Activated T-cell treated with anti-CD3 and anti-CD28 coated beads for 1 hour (primary cell): ENCODE data around the gene CMKLR1.

Experiments
- DNase-seq: peaks from one replicate; pipeline ENCODE4 v3.0.0-alpha.2; 2020; ENCODE audit warnings: low read depth

Gene CMKLR1

GRCh38 chr12:108338915-108339657, at the start of gene CMKLR1:
TSS of gene CMKLR1 (minus strand) at chr12:108339311. CDS start at chr12:108293591, 45,720 bp downstream.
- DNase-seq = no peak

- no peak for DNase-seq
These were observed 48.7 kb upstream of the CMKLR1 start for GRCh38 chr12:108387771-108388170.

DNA sequence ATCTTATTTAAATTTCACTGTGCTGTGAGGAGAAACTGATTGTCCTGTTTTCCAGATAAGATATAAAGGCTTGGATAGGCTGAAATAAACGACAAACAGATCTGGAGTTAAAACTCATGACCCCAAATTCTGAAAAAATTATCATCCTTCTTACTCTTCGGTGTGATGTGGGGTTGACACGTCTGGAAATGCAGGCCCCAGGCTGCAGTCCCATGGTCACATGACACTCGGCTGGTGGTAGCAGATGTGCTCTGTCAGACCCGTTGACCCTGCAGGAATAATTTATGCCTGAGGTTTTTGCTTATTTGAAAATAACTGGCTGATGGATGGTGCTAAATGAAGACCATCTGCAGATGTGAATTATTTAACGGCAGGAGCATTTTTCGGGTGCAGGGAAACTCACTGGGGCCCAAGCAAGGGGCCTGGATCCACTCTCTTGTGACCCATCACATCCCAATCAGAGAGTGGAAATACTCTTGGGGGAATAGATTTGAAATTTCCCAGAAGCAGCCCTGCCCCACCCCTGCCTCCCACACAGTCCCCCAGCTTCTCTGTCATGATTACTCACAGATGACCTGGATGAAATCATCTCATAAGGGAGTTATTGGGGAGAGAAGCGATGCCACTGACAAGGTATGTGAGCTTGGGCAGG, 47.7 kb upstream of the CMKLR1 start:
- no peak for DNase-seq

DNA sequence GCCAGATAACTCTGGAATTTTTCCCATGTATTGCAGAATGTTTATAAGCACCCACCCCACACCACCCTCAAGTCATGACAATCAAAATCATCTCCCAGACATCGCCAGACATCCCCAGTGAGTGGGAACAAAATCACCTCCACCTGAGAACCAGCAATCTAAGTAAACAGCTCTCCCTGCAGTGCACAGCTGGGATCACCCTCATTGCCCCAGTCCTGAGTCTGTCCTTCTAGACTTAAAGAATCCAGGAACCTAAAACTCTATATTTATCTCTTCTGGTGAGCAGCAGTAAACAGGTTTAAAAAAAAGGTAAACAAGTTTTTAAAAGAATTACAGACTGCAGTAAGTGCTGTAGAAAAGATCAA, 43.3 kb upstream of the CMKLR1 start:
- no peak for DNase-seq

- no peak for DNase-seq
These were observed 42.8 kb upstream of the CMKLR1 start for GRCh38 chr12:108381787-108382436.

DNA sequence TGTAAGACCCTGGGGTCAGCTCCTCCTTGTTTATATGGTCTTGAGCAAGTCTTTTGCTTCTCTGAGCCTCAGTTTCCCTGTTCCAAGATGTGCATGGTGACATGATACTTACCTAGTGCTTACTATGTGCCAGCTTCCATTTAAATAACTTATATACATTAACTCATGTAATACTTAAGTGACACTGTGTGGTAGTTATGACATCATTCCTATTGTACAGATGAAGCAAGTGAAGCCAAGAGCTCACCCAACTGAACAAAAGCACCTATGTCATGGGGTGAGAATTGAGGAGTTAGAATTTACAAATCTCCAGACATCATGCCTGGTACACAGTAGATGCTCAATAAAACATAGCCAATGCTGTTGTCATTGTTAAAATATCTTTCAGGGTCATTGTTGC, 41.3 kb upstream of the CMKLR1 start:
- no peak for DNase-seq

GRCh38 chr12:108379823-108380222, 40.7 kb upstream of the CMKLR1 start:
- DNase-seq = no peak

- DNase-seq = no peak
These were observed 39.8 kb upstream of the CMKLR1 start for GRCh38 chr12:108378926-108379325.

GRCh38 chr12:108377260-108377659, 38.1 kb upstream of the CMKLR1 start:
- DNase-seq = no peak

- DNase-seq = no peak
These were observed 37.0 kb upstream of the CMKLR1 start for GRCh38 chr12:108375986-108376663.

- no peak for DNase-seq
These were observed 35.6 kb upstream of the CMKLR1 start for GRCh38 chr12:108374596-108375320.

DNA sequence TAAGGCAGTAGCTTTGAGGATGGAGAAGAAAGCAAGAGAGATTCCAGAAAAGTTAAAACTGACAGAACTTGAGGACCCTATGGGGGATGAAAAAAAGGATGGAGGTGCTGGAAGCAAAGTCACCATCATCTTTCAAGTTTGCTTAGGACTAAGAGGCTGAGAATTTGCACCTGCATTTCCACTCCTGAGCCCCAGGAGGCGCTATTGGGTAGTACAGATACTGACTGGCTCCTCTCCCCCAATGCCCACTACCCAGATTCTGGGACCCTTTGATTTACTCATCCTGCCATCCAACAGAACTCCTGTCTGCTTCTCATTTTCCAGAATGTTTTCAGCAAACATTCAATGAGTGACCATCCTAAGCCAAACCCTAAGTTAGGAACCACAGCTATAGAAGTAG, 34.0 kb upstream of the CMKLR1 start:
- no peak for DNase-seq

DNA sequence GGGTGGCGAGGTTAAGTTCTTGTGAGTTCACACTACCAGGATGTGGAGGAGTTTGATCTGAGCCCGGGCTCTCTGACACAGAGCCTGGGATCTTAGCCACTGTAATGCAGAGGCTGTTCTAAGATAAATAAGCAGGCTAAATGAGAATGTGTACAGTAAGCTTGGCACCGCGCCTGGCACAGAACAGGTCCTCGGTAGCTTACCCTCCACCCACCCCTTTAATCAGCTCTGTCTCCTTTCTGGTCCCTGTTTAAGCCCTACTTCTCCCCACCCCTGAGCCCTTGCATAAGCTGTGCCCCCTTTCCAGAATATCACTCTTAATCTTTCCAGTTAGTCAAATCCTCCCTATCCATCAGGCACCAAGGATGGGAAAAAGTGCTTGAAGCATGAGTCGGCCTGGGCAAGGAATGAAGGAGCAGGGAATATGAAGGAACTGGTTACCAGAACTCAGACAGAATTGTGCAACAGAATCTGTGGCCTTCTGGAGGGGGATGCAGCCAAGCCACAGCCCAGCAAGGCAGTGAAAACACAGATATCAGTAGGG, 32.8 kb upstream of the CMKLR1 start:
- no peak for DNase-seq

- DNase-seq = no peak
These were observed 31.3 kb upstream of the CMKLR1 start for GRCh38 chr12:108370415-108370814.

GRCh38 chr12:108369736-108370396, 30.8 kb upstream of the CMKLR1 start:
- no peak for DNase-seq

- DNase-seq = no peak
These were observed 29.0 kb upstream of the CMKLR1 start for GRCh38 chr12:108368089-108368488.

DNA sequence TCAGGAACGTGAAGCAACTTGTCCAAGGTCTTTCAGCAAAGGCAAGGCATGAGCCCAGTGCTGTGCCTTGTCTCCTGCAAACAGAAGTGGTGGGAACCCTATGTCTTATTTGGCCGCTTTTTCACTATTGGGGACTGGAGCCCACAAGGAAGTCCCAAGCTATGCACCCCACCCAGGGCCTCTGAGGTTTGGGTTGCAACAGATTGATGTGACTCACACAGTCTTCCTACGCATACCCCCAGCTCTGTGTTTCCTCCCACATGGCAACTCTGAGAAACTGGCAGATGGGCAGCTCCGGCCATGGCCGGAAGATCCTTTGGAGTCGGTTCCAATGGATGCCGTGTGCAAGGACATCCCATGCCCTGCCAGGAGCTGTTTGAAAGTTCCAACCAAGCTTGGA, 28.3 kb upstream of the CMKLR1 start:
- DNase-seq = no peak

DNA sequence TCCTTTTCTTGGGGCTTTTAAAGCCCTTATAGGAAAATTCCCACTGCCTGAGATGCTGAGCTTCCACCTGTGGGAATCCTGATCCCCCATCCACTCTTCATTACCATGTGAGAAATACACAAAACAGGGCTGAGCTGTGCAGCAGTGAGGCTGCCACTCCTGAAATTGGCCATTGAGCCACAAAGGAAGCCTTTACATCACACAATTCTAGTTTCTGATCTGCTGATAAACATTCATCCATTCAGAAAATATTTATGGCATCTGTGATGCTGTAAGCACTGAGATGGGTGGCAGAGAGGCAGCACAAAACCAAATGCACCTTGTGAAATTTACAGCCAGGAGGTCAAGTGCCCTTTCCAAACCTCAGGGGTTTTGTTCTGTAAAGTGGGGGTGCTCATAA, 26.2 kb upstream of the CMKLR1 start:
- no peak for DNase-seq

DNA sequence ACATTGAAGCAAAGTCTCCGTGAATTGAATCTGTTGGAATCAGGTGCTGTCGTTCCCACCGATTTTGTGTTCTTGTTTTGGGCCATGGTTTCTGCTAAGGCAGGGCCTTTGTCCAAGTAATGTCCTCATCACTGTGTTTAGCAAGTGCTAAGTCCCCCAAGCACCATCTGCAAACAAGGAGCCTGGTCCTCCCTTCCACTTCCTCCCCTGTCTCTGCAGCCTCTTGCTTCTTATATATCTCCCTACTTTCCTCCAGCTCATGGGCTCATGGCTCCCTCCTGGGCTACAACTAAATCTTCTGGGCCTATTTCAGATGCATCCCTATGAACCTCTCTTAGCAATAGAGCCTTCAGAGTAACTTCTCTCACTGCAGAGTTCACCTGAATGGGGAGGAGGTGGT, 25.8 kb upstream of the CMKLR1 start:
- DNase-seq = no peak

DNA sequence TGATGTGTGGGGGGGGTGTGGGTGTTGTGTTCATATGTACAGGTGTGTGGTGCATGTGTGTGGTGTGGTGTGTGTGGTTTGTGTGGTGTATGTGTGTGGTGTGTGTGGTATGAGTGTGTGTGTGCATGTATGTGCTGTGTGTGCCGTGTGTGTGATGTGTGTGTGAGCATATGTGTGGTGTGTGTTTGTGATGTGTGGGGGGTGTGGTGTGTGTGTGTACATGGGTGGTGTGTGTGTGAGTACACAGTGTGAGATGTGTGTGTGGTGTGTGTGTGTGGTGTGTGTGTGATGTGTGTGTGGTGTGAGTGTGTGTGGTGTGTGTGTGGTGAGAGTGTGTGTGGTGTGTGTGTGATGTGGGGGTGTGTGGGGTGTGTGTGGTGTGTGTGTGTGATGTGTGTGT, 24.5 kb upstream of the CMKLR1 start:
- no peak for DNase-seq

DNA sequence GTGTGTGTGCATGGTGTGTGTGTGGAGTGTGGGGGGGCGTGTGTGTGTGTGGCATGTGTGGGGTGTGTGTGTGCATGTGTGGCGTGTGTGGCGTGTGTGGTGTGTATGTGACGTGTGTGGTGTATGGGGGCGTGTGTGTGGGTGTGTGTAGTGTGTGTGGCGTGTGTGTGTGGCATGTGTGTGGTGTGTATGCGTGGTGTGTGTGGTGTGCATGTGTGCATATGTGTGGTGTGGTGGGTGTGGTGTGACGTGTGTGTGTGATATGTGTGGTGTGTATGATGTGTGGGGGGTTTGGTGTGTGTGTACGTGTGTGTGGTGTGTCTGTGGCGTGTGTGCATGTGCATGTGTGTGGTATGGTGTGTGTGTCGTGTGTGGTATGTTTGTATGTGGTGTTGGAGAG, 24.1 kb upstream of the CMKLR1 start:
- DNase-seq = no peak
